ENCODE results near the gene PLEKHM2. TPM values are rescaled to one million over a fixed set of nuclear protein-coding genes. Genes with fewer than 3 reads are reported as not detected.

PLEKHM2 gene
- total RNA-seq, 1 donor from 2014 or later, result 70.4 TPM

DNA sequence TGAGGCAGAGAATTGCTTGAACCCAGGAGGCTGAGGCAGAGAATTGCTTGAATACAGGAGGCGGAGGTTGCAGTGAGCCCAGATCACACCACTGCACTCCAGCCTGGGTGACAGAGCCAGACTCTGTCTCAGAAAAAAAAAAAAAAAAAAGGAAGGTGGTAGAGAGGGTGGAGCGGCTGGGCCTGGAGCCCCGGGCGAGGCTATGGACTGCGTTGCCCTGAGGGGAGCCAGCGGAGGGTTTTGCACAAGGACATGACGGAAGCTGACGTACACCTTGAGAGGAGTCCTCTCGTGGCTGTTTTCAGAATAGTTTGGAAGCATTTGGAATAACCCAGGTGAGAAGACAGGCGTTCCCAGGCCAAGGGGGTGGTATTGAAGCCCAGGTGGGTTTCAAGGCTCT lies 67.6 kb downstream of the PLEKHM2 start:
- no peak for DNase-seq (ENCODE audit: low spot score, unreplicated experiment)
- no peak overlapping the region for H3K4me3 Mint-ChIP-seq (ENCODE audit: low read depth)
- H3K9me3 Mint-ChIP-seq (ENCODE audit: low read depth), result no peaks in the 10 kb centered on the region
- peaks cover 3% of the 10 kb centered on the region for H3K4me1 Mint-ChIP-seq (ENCODE audit: low read depth)
- peaks cover 2% of the 10 kb centered on the region for H3K27me3 Mint-ChIP-seq
- H3K27ac Mint-ChIP-seq, result peak overlapping the region; percentile 31
- TF ChIP-seq CTCF (IDR thresholded peaks at IDR 0.05; ENCODE audit: unreplicated experiment), result no peak
- no peaks in the 10 kb centered on the region for H3K36me3 Mint-ChIP-seq (ENCODE audit: insufficient read depth)

GRCh38 chr1:15753776-15754175 lies 69.7 kb downstream of the PLEKHM2 start:
- Mint-ChIP-seq H3K4me1 (ENCODE audit: low read depth) (peaks cover 10% of the 10 kb centered on the region), H3K9me3 (ENCODE audit: low read depth) (no peaks in the 10 kb centered on the region), H3K27me3 (peaks cover 2% of the 10 kb centered on the region), H3K27ac (no peak overlapping the region), H3K36me3 (ENCODE audit: insufficient read depth) (no peaks in the 10 kb centered on the region), H3K4me3 (ENCODE audit: low read depth) (no peak overlapping the region)
- no peak for TF ChIP-seq CTCF (IDR thresholded peaks at IDR 0.05; ENCODE audit: unreplicated experiment)
- no peak for DNase-seq (ENCODE audit: low spot score, unreplicated experiment)

DNA sequence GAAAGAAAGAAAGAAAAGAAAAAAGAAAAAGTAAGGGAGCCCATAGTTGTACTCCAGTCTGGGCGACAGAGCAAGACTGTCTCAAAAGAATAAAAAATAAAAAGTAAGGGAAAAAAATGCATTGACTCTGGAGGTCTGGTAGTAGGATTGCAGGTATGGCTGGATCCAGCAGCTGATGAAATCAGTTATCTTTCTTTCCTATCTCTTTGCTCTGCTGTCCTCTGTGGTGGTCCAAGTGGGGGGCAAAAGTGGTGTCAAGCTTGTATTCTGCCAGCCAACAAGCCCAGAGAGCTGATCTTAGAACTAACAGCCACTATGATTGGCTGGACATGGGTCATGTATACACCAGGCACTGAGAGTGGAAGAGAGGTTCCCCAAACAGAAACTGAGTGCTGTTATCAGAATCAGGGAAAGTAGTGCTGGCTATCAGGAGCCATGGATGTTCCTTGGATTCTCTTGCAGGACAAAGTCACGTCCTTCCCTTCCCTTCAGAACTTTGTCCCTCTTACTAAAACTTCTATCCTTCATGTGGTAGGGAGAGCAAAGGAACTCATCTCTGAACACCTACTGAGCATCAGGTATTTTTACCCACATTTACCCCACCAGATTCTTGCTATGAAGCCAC lies 71.0 kb downstream of the PLEKHM2 start:
- H3K4me1 Mint-ChIP-seq (ENCODE audit: low read depth), result peaks cover 12% of the 10 kb centered on the region
- no peak for DNase-seq (ENCODE audit: low spot score, unreplicated experiment)
- no peak for TF ChIP-seq CTCF (IDR thresholded peaks at IDR 0.05; ENCODE audit: unreplicated experiment)
- no peak overlapping the region for H3K4me3 Mint-ChIP-seq (ENCODE audit: low read depth)
- H3K27me3 Mint-ChIP-seq, result peaks cover 2% of the 10 kb centered on the region
- no peaks in the 10 kb centered on the region for H3K9me3 Mint-ChIP-seq (ENCODE audit: low read depth)
- H3K36me3 Mint-ChIP-seq (ENCODE audit: insufficient read depth), result no peaks in the 10 kb centered on the region
- H3K27ac Mint-ChIP-seq, result no peak overlapping the region

DNA sequence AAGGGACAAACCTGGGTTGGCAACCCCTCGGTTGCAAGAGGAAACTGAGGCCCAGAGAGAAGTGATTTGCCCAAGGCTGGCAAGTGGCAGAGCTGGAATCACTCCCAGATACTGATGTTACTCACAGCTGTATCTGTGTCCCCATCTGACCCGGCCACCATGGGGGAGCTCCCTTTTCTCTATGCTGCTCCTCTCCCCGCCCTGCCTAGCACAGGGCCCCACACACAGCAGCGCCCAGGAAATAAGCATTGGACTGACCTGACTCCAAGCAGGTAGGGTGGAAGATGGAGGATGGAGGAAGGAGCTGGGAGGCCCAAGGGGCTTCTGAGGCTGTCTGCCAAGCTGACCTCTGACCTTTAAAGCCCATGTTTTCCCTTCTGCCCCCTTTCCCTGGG lies 71.5 kb downstream of the PLEKHM2 start:
- no peak for TF ChIP-seq CTCF (IDR thresholded peaks at IDR 0.05; ENCODE audit: unreplicated experiment)
- Mint-ChIP-seq H3K27ac (no peak overlapping the region), H3K36me3 (ENCODE audit: insufficient read depth) (no peaks in the 10 kb centered on the region), H3K27me3 (peaks cover 2% of the 10 kb centered on the region), H3K4me1 (ENCODE audit: low read depth) (peaks cover 14% of the 10 kb centered on the region), H3K4me3 (ENCODE audit: low read depth) (no peak overlapping the region), H3K9me3 (ENCODE audit: low read depth) (no peaks in the 10 kb centered on the region)
- DNase-seq (ENCODE audit: low spot score, unreplicated experiment), result no peak

- H3K4me1 Mint-ChIP-seq (ENCODE audit: low read depth), result peaks cover 21% of the 10 kb centered on the region
- no peak overlapping the region for H3K27ac Mint-ChIP-seq
- peaks cover 2% of the 10 kb centered on the region for H3K27me3 Mint-ChIP-seq
- DNase-seq (ENCODE audit: low spot score, unreplicated experiment), result no peak
- H3K9me3 Mint-ChIP-seq (ENCODE audit: low read depth), result no peaks in the 10 kb centered on the region
- no peak overlapping the region for H3K4me3 Mint-ChIP-seq (ENCODE audit: low read depth)
- no peaks in the 10 kb centered on the region for H3K36me3 Mint-ChIP-seq (ENCODE audit: insufficient read depth)
- TF ChIP-seq CTCF (IDR thresholded peaks at IDR 0.05; ENCODE audit: unreplicated experiment), result no peak
Measured at GRCh38 chr1:15756143-15757015, 72.3 kb downstream of the PLEKHM2 start.

All from progenitor cell of endocrine pancreas (in vitro differentiated cells).